Liver (tissue), 9 donors: ENCODE results near the gene ZNF808. TPM values are rescaled to one million over a fixed set of nuclear protein-coding genes. Genes with fewer than 3 reads are reported as not detected.
A peak's percentile ranks its signal among the peaks of the same experiment; 100 is the strongest.

Source experiments
- DNase-seq: peaks from one replicate; pipeline ENCODE4 v3.0.0-alpha.2; 2017; ENCODE audit warnings: low spot score
- H3K27ac ChIP-seq, 2 donors: one replicate each; pipeline ENCODE4 v1.7.0; 2013; ENCODE audit warnings: inconsistent platforms in 2 of 2, low read length in 2 of 2, control low read depth in 1 of 2, low read depth in 1 of 2, mild to moderate bottlenecking in 1 of 2
- H3K27me3 ChIP-seq, 4 donors: one replicate each; pipeline versions ENCODE4 v1.6.1 to v1.7.0; 2013; ENCODE audit warnings: low read length in 3 of 4, inconsistent platforms in 1 of 4, mild to moderate bottlenecking in 1 of 4, moderate library complexity in 1 of 4; ENCODE audit not compliant: control insufficient read depth in 4 of 4, insufficient read depth in 4 of 4
- H3K36me3 ChIP-seq, 4 donors: one replicate each; pipeline versions ENCODE4 v1.6.1 to v1.7.0; 2013; ENCODE audit warnings: low read length in 3 of 4, mild to moderate bottlenecking in 3 of 4, low read depth in 1 of 4, moderate library complexity in 1 of 4; ENCODE audit not compliant: control insufficient read depth in 4 of 4, insufficient read depth in 3 of 4
- H3K4me1 ChIP-seq, 4 donors: one replicate each; pipeline versions ENCODE4 v1.6.1 to v1.7.0; 2013; ENCODE audit warnings: low read length in 3 of 4, mild to moderate bottlenecking in 3 of 4, moderate library complexity in 1 of 4; ENCODE audit not compliant: control insufficient read depth in 4 of 4, insufficient read depth in 4 of 4
- H3K4me3 ChIP-seq, 3 donors: one replicate each; pipeline versions ENCODE4 v1.6.1 to v1.7.0; 2013; ENCODE audit warnings: low read length in 3 of 3, control low read depth in 1 of 3, low read depth in 1 of 3, mild to moderate bottlenecking in 1 of 3
- H3K9ac ChIP-seq, 2 donors: one replicate each; pipeline ENCODE4 v1.7.0; 2013; ENCODE audit warnings: low read length in 2 of 2, mild to moderate bottlenecking in 2 of 2, moderate library complexity in 2 of 2, control low read depth in 1 of 2, low read depth in 1 of 2
- H3K9me3 ChIP-seq, 4 donors: one replicate each; pipeline versions ENCODE4 v1.6.1 to v1.7.0; 2013; ENCODE audit warnings: low read length in 3 of 4; ENCODE audit not compliant: control insufficient read depth in 4 of 4
- ATF3 ChIP-seq: IDR thresholded peaks from 2 replicates; pipeline ENCODE4 v1.6.1; 2016; ENCODE audit warnings: antibody characterized with exemption
- EGR1 ChIP-seq, 2 donors: IDR thresholded peaks; 2 replicates each; pipeline ENCODE4 v1.6.1; 2016 to 2018; ENCODE audit warnings: antibody characterized with exemption in 2 of 2, low read depth in 2 of 2
- FOXA1 ChIP-seq: IDR thresholded peaks from 2 replicates; pipeline ENCODE4 v1.6.1; 2016; ENCODE audit warnings: antibody characterized with exemption
- FOXA2 ChIP-seq: IDR thresholded peaks from 2 replicates; pipeline ENCODE4 v1.6.1; 2016; ENCODE audit warnings: antibody characterized with exemption
- GABPA ChIP-seq, 2 donors: IDR thresholded peaks in 1 of 2; conservative IDR thresholded peaks in 1 of 2; 2 replicates each; pipeline ENCODE4 v1.6.1; 2016; ENCODE audit warnings: antibody characterized with exemption in 2 of 2, mild to moderate bottlenecking in 1 of 2, moderate library complexity in 1 of 2
- HNF4A ChIP-seq, 2 donors: conservative IDR thresholded peaks; 2 replicates each; pipeline ENCODE4 v1.6.1; 2016; ENCODE audit warnings: antibody characterized with exemption in 2 of 2, mild to moderate bottlenecking in 2 of 2
- HNF4G ChIP-seq: IDR thresholded peaks from 2 replicates; pipeline ENCODE4 v1.6.1; 2016; ENCODE audit warnings: antibody characterized with exemption
- JUND ChIP-seq, 2 donors: IDR thresholded peaks; 2 replicates each; pipeline ENCODE4 v1.6.1; 2016; ENCODE audit warnings: antibody characterized with exemption in 2 of 2
- MAX ChIP-seq: IDR thresholded peaks from 2 replicates; pipeline ENCODE4 v1.6.1; 2016; ENCODE audit warnings: antibody characterized with exemption
- NR2F2 ChIP-seq: IDR thresholded peaks from 2 replicates; pipeline ENCODE4 v1.6.1; 2016; ENCODE audit warnings: antibody characterized with exemption
- RAD21 ChIP-seq, 2 donors: IDR thresholded peaks; 2 replicates each; pipeline ENCODE4 v1.6.1; 2016; ENCODE audit warnings: antibody characterized with exemption in 2 of 2, mild to moderate bottlenecking in 2 of 2
- REST ChIP-seq: IDR thresholded peaks from 2 replicates; pipeline ENCODE4 v1.6.1; 2016; ENCODE audit warnings: antibody characterized with exemption, mild to moderate bottlenecking
- RXRA ChIP-seq, 2 donors: IDR thresholded peaks; 2 replicates each; pipeline ENCODE4 v1.6.1; 2017 to 2018; ENCODE audit warnings: antibody characterized with exemption in 2 of 2, mild to moderate bottlenecking in 1 of 2
- SP1 ChIP-seq: IDR thresholded peaks from 2 replicates; pipeline ENCODE4 v1.6.1; 2018; ENCODE audit warnings: antibody characterized with exemption, mild to moderate bottlenecking
- TAF1 ChIP-seq: conservative IDR thresholded peaks from 2 replicates; pipeline ENCODE4 v1.6.1; 2016; ENCODE audit warnings: antibody characterized with exemption, mild to moderate bottlenecking
- YY1 ChIP-seq: IDR thresholded peaks from 2 replicates; pipeline ENCODE4 v1.6.1; 2016; ENCODE audit warnings: antibody characterized with exemption, mild to moderate bottlenecking
- WGBS: extraction: QIAGEN DNeasy Blood & Tissue Kit; methylation state at CpG from one replicate; pipeline ENCODE4 v1.1.7; 2013; 5-methylcytosine and 5-hydroxymethylcytosine counted together
- polyA plus RNA-seq, 2 donors: library from polyadenylated mRNA; stranded (reverse) in 1 of 2; unstranded in 1 of 2; fragments of 200-250 nt in 1 of 2; fragments of >200 nt in 1 of 2; fragmentation: Nextera tagmentation in 1 of 2; extraction: Ambion mirVana in 1 of 2; gene quantifications; one replicate each; pipeline versions ENCODE4 v1.2.1 to v1.2.3, GENCODE V29; 2013 to 2015
- total RNA-seq, 2 donors: library from RNA; depleted of rRNA; stranded (reverse); fragments of >200 nt; gene quantifications; one replicate each; pipeline ENCODE4 v1.2.3, GENCODE V29; 2014
- TF ChIP-seq, protein P1 (sequence below): fragments of 150-350 bp; IDR thresholded peaks from 2 replicates; pipeline ENCODE4 v1.5.1; 2017; ENCODE audit warnings: improper control_type of control experiment, low read depth, low read length; ENCODE audit not compliant: missing input control
- TF ChIP-seq, protein P2 (sequence below): IDR thresholded peaks from 2 replicates; pipeline ENCODE4 v1.6.1; 2016; ENCODE audit warnings: antibody characterized with exemption
- donor health status: healthy.
- donor health status: healthy.
- donor health status: healthy.
- donor health status: healthy.
- donor health status: healthy.

The ZNF808 gene
- total and polyA plus RNA-seq, 4 donors: 0.88 to 9.4 (median 5.2) TPM

DNA sequence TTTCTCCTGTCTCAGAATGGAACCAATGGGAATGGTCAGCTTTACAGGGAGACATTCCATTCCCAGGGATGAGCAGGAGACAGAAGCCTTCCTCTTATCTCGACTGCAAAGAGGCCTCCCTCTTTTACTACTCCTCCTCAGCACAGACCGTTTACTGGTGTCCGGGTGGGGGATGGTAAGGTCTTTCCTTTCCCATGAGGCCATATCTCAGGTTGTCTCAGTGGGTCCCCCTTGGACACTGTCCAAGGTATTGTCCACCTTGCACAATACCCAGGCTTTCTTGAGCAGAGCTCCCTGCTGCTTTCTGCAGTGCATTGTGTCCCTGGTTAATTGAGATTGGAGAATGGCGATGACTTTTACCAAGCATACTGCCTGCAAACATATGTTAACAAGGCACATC is 7.5 kb upstream of the ZNF808 start:
- TF ChIP-seq HNF4A (conservative IDR thresholded peaks at IDR 0.05) (no peak), ATF3 (no peak), REST (no peak), GABPA (IDR thresholded peaks at IDR 0.05 in 1 of 2, conservative IDR thresholded peaks at IDR 0.05 in 1 of 2) (no peak), JUND (IDR thresholded peaks at IDR 0.05) (no peak), HNF4G (no peak), FOXA2 (no peak), RXRA (IDR thresholded peaks at IDR 0.05) (no peak), NR2F2 (no peak), MAX (no peak), SP1 (no peak), TAF1 (no peak), EGR1 (IDR thresholded peaks at IDR 0.05; ENCODE audit: low read depth in 2 of 2) (no peak), RAD21 (IDR thresholded peaks at IDR 0.05) (no peak), FOXA1 (no peak), YY1 (no peak)
- TF ChIP-seq, protein P1, sequence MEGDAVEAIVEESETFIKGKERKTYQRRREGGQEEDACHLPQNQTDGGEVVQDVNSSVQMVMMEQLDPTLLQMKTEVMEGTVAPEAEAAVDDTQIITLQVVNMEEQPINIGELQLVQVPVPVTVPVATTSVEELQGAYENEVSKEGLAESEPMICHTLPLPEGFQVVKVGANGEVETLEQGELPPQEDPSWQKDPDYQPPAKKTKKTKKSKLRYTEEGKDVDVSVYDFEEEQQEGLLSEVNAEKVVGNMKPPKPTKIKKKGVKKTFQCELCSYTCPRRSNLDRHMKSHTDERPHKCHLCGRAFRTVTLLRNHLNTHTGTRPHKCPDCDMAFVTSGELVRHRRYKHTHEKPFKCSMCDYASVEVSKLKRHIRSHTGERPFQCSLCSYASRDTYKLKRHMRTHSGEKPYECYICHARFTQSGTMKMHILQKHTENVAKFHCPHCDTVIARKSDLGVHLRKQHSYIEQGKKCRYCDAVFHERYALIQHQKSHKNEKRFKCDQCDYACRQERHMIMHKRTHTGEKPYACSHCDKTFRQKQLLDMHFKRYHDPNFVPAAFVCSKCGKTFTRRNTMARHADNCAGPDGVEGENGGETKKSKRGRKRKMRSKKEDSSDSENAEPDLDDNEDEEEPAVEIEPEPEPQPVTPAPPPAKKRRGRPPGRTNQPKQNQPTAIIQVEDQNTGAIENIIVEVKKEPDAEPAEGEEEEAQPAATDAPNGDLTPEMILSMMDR: no peak
- TF ChIP-seq, protein P2, sequence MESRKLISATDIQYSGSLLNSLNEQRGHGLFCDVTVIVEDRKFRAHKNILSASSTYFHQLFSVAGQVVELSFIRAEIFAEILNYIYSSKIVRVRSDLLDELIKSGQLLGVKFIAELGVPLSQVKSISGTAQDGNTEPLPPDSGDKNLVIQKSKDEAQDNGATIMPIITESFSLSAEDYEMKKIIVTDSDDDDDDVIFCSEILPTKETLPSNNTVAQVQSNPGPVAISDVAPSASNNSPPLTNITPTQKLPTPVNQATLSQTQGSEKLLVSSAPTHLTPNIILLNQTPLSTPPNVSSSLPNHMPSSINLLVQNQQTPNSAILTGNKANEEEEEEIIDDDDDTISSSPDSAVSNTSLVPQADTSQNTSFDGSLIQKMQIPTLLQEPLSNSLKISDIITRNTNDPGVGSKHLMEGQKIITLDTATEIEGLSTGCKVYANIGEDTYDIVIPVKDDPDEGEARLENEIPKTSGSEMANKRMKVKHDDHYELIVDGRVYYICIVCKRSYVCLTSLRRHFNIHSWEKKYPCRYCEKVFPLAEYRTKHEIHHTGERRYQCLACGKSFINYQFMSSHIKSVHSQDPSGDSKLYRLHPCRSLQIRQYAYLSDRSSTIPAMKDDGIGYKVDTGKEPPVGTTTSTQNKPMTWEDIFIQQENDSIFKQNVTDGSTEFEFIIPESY: no peak
- Histone ChIP-seq H3K27me3 (peaks cover 0 to 3% (median 0%) of the 10 kb centered on the region in 4 donors), H3K9me3 (peaks cover 19 to 53% (median 31%) of the 10 kb centered on the region in 4 donors), H3K27ac (no peak overlapping the region), H3K4me3 (peak overlapping the region in 1 of 3 donors; percentile 23), H3K4me1 (no peaks in the 10 kb centered on the region), H3K9ac (no peak overlapping the region), H3K36me3 (no peaks in the 10 kb centered on the region)
- no peak for DNase-seq
- 31% methylated on average over 4 of the region's 4 CpGs for WGBS
